GM15510 (cell line): Measurements from ENCODE around the gene ZC3H18.

Source experiments
- POLR2A ChIP-seq: IDR thresholded peaks from 3 replicates; pipeline ENCODE4 v1.6.1; 2011; ENCODE audit warnings: borderline replicate concordance; ENCODE audit not compliant: insufficient read length; ENCODE audit errors: extremely low read depth

Gene ZC3H18

GRCh38 chr16:88597856-88598491, 27.8 kb downstream of the ZC3H18 start:
- no peak for TF ChIP-seq POLR2A

GRCh38 chr16:88599092-88599733, 29.0 kb downstream of the ZC3H18 start:
- TF ChIP-seq POLR2A: no peak

GRCh38 chr16:88599825-88600538, 29.8 kb downstream of the ZC3H18 start:
- TF ChIP-seq POLR2A: no peak

GRCh38 chr16:88600539-88600896, 30.3 kb downstream of the ZC3H18 start:
- TF ChIP-seq POLR2A: no peak

GRCh38 chr16:88601313-88602036, 31.3 kb downstream of the ZC3H18 start:
- TF ChIP-seq POLR2A: no peak

GRCh38 chr16:88602091-88602490, 31.9 kb downstream of the ZC3H18 start:
- TF ChIP-seq POLR2A: no peak

- no peak for TF ChIP-seq POLR2A
Observed at GRCh38 chr16:88605186-88606147, 35.3 kb downstream of the ZC3H18 start.

GRCh38 chr16:88606148-88606757, 36.0 kb downstream of the ZC3H18 start:
- TF ChIP-seq POLR2A: no peak

- no peak for TF ChIP-seq POLR2A
Observed at GRCh38 chr16:88608076-88608475, 37.9 kb downstream of the ZC3H18 start.

GRCh38 chr16:88610080-88610479, 39.9 kb downstream of the ZC3H18 start:
- no peak for TF ChIP-seq POLR2A

GRCh38 chr16:88610909-88611812, 41.0 kb downstream of the ZC3H18 start:
- TF ChIP-seq POLR2A: no peak

- TF ChIP-seq POLR2A: no peak
Observed at GRCh38 chr16:88613293-88613692, 43.1 kb downstream of the ZC3H18 start.

- no peak for TF ChIP-seq POLR2A
Observed at GRCh38 chr16:88613911-88614817, 44.0 kb downstream of the ZC3H18 start.
